Left lung (tissue), 10 donors: ENCODE measurements around the gene CRB2. TPM values are rescaled to one million over a fixed set of nuclear protein-coding genes. Genes with fewer than 3 reads are reported as not detected.

ENCODE experiments used
- ATAC-seq: fragments of 200-7000 bp; cut with Tn5 transposase; one replicate; pipeline ENCODE4 v1.9.1; 2020; ENCODE audit warnings: moderate library complexity
- DNase-seq, 4 donors: peaks; one replicate each; pipeline ENCODE4 v3.0.0-alpha.2; 2013 to 2020
- H3K27ac ChIP-seq, 2 donors: fragments of 200-600 bp; sonication (generic) in 1 of 2; one replicate each; pipeline versions ENCODE4 v1.5.0 to v1.8.0; 2020 to 2021
- H3K27me3 ChIP-seq, 2 donors: fragments of 200-600 bp; sonication (generic) in 1 of 2; one replicate each; pipeline versions ENCODE4 v1.5.0 to v1.8.0; 2020 to 2021
- H3K36me3 ChIP-seq, 2 donors: fragments of 200-600 bp; sonication (generic) in 1 of 2; one replicate each; pipeline versions ENCODE4 v1.5.0 to v1.8.0; 2020 to 2021
- H3K4me1 ChIP-seq, 2 donors: fragments of 200-600 bp; one replicate each; pipeline ENCODE4 v1.8.0; 2021
- H3K4me3 ChIP-seq, 2 donors: fragments of 200-600 bp; sonication (generic) in 1 of 2; one replicate each; pipeline versions ENCODE4 v1.5.0 to v1.8.0; 2020 to 2021; ENCODE audit warnings: mild to moderate bottlenecking in 1 of 2
- H3K9me3 ChIP-seq, 2 donors: fragments of 200-600 bp; sonication (generic) in 1 of 2; one replicate each; pipeline versions ENCODE4 v1.5.0 to v1.8.0; 2020 to 2021
- CTCF ChIP-seq, 2 donors: fragments of 200-600 bp; sonication (generic) in 1 of 2; IDR thresholded peaks; one replicate each; pipeline versions ENCODE4 v1.5.0 to v1.8.0; 2021; ENCODE audit warnings: antibody characterized with exemption in 2 of 2
- intact Hi-C, 2 donors: fragments of 100-400 bp; cut with DNase I; formaldehyde crosslinking; loops; one replicate each; pipeline versions ENCODE4 v1.11.2 to v1.14.2; 2022
- polyA plus RNA-seq, 6 donors: library from polyadenylated mRNA; unstranded; fragments of 120-200 nt; gene quantifications; one replicate each; pipeline ENCODE4 v1.2.1, GENCODE V29; 2013; ENCODE audit not compliant: insufficient read length in 6 of 6
- total RNA-seq, 2 donors: library from RNA; stranded (reverse); fragmentation: NEBNext Ultra II Directional; extraction: Animal tissue kit (Norgen Biotek cat#: 25700); gene quantifications; one replicate each; pipeline ENCODE4 v1.2.1, GENCODE V29; 2021
- donor health status: DM: no; HTN: yes; CAD: no.
- donor health status: DM: no; HTN: no; CAD: no.

The CRB2 gene
- total and polyA plus RNA-seq, 8 donors, result 0.08 to 0.58 (median 0.34) TPM

DNA sequence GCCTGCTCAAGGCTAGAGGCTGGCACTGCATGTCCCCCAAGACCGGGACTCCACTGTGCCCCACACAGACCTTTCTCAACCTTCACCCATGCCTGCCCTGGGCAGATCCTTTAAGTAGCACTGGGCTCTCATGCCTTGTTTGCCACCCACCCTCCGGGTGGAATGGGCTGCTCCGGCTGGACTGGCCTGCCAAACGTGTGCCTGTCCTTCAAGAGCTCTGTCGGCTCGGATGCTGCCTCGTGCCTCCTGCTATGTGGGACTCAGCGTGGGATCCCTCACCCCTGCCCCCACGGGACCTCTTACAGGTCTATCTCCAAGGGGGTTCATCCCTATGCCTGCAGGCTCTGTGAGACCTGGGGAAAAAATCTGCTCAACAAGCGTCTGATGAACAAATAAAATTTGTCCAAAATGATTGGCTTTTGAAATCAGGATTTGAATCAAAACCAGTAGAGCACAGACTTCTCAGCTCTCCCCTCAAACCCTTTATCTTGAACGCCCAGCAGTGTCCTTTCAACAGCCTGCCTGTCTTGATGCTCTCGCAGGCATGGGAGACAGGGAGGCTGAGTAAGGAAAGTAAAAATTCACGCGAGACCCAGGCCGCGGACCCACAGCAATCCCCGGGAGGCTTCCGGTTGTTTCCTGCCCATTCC lies 56.3 kb downstream of the CRB2 start:
- no peak overlapping the region for H3K27ac ChIP-seq
- no peak for TF ChIP-seq CTCF (IDR thresholded peaks at IDR 0.05)
- peak in 1 of 4 donors; percentile 36 for DNase-seq

DNA sequence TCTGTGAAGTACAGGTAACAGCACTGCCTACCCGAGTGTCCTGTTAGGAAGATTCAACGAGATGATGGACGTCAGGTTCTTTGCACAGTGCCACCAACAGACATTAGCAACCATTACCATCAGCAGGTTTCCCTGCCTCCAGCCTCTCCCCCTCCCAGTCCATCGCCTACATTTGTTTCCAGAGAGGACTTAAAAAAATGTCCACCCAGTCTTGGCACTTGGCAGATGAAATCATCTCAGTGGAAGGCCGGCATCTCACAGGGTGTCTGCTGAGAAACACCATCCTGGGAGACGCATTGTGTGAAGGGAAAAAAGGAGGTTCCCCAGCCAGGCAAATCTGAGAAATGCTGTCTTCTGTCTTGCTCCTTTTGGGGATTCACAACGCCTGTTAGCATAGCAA lies 58.2 kb downstream of the CRB2 start:
- no peak for TF ChIP-seq CTCF (IDR thresholded peaks at IDR 0.05)
- no peak for DNase-seq
- Histone ChIP-seq H3K9me3 (no peaks in the 10 kb centered on the region), H3K27me3 (no peaks in the 10 kb centered on the region), H3K36me3 (peaks cover 0 to 24% of the 10 kb centered on the region in 2 donors), H3K4me1 (no peaks in the 10 kb centered on the region), H3K4me3 (no peak overlapping the region), H3K27ac (no peak overlapping the region)
- intact Hi-C loops, result no loop called here
- ATAC-seq, result no peak

More for the DNA sequence above, 56.3 kb downstream of the CRB2 start:
- no peaks in the 10 kb centered on the region for H3K9me3 ChIP-seq
- H3K36me3 ChIP-seq, result peaks cover 0 to 11% of the 10 kb centered on the region in 2 donors
- intact Hi-C loops, result no loop called here
- H3K4me3 ChIP-seq, result no peak overlapping the region
- H3K27me3 ChIP-seq, result no peaks in the 10 kb centered on the region
- H3K4me1 ChIP-seq, result no peaks in the 10 kb centered on the region
- no peak for ATAC-seq

- H3K27me3 ChIP-seq, result no peaks in the 10 kb centered on the region
- no peak for ATAC-seq
Observed at GRCh38 chr9:123414936-123415930, 59.2 kb downstream of the CRB2 start.

GRCh38 chr9:123416176-123416575 lies 60.2 kb downstream of the CRB2 start:
- DNase-seq (peak in 2 of 4 donors; percentile 10 to 37), ATAC-seq (no peak)
- intact Hi-C loops, result no loop called here
- H3K27ac ChIP-seq, result no peak overlapping the region
- no peaks in the 10 kb centered on the region for H3K9me3 ChIP-seq
- TF ChIP-seq CTCF (IDR thresholded peaks at IDR 0.05), result no peak
- peaks cover 0 to 36% of the 10 kb centered on the region in 2 donors for H3K36me3 ChIP-seq
- no peak overlapping the region for H3K4me3 ChIP-seq
- H3K4me1 ChIP-seq, result no peaks in the 10 kb centered on the region
- no peaks in the 10 kb centered on the region for H3K27me3 ChIP-seq

More at GRCh38 chr9:123414936-123415930, 59.2 kb downstream of the CRB2 start:
- Histone ChIP-seq H3K27ac (no peak overlapping the region), H3K4me1 (no peaks in the 10 kb centered on the region), H3K9me3 (no peaks in the 10 kb centered on the region), H3K4me3 (no peak overlapping the region), H3K36me3 (peaks cover 0 to 34% of the 10 kb centered on the region in 2 donors)
- TF ChIP-seq CTCF (IDR thresholded peaks at IDR 0.05), result no peak
- peak in 2 of 4 donors; percentile 26 to 50 for DNase-seq
- intact Hi-C loops, result no loop called here
